H9 (cell line): ENCODE measurements around the gene ZNF652. TPM values are rescaled to one million over a fixed set of nuclear protein-coding genes. Genes with fewer than 3 reads are reported as not detected.

Source experiments
- DNase-seq: peaks from one replicate; pipeline ENCODE4 v3.0.0-alpha.2; 2017
- H2AFZ ChIP-seq: one replicate; pipeline ENCODE4 v1.6.1; 2013; ENCODE audit warnings: mild to moderate bottlenecking, low read length, control low read depth, moderate library complexity
- H2AK5ac ChIP-seq: 2 replicates; pipeline ENCODE4 v1.6.1; 2013; ENCODE audit warnings: low read length, control low read depth, mixed read lengths; ENCODE audit not compliant: insufficient read length
- H2BK120ac ChIP-seq: one replicate; pipeline ENCODE4 v1.6.1; 2013; ENCODE audit warnings: low read depth, mild to moderate bottlenecking, low read length, control low read depth, inconsistent platforms; ENCODE audit not compliant: poor library complexity, severe bottlenecking
- H2BK12ac ChIP-seq: 2 replicates; pipeline ENCODE4 v1.6.1; 2013; ENCODE audit warnings: low read length, control low read depth, mixed read lengths, low read depth; ENCODE audit not compliant: insufficient read length
- H2BK15ac ChIP-seq: 2 replicates; pipeline ENCODE4 v1.6.1; 2013; ENCODE audit warnings: low read depth, low read length, control low read depth
- H2BK20ac ChIP-seq: one replicate; pipeline ENCODE4 v1.6.1; 2013; ENCODE audit warnings: low read depth, mild to moderate bottlenecking, low read length, control low read depth, inconsistent platforms; ENCODE audit not compliant: poor library complexity, severe bottlenecking
- H2BK5ac ChIP-seq: 2 replicates; pipeline ENCODE4 v1.6.1; 2013; ENCODE audit warnings: low read length, control low read depth, mixed read lengths; ENCODE audit not compliant: insufficient read length
- H3K14ac ChIP-seq: 2 replicates; pipeline ENCODE4 v1.6.1; 2013; ENCODE audit warnings: low read length, control low read depth; ENCODE audit not compliant: insufficient read depth
- H3K18ac ChIP-seq: 2 replicates; pipeline ENCODE4 v1.6.1; 2013; ENCODE audit warnings: low read depth, mild to moderate bottlenecking, mixed read lengths, low read length, control low read depth; ENCODE audit not compliant: insufficient read length
- H3K23ac ChIP-seq: 2 replicates; pipeline ENCODE4 v1.6.1; 2013; ENCODE audit warnings: low read length, control low read depth, mixed read lengths, low read depth; ENCODE audit not compliant: insufficient read length
- H3K23me2 ChIP-seq: 2 replicates; pipeline ENCODE4 v1.6.1; 2013; ENCODE audit warnings: low read depth, mild to moderate bottlenecking, mixed read lengths, low read length, control low read depth; ENCODE audit not compliant: insufficient read length, poor library complexity, severe bottlenecking
- H3K27ac ChIP-seq: 2 replicates; pipeline ENCODE4 v1.5.1; 2013; ENCODE audit warnings: low read length, control low read depth, mixed read lengths, low read depth; ENCODE audit not compliant: insufficient read length
- H3K27me3 ChIP-seq: 2 replicates; pipeline ENCODE4 v1.6.1; 2013; ENCODE audit warnings: low read length, control low read depth, inconsistent platforms; ENCODE audit not compliant: insufficient read depth
- H3K4ac ChIP-seq: 2 replicates; pipeline ENCODE4 v1.6.1; 2013; ENCODE audit warnings: low read depth, mild to moderate bottlenecking, control low read depth, inconsistent platforms, low read length, moderate library complexity
- H3K4me1 ChIP-seq: 2 replicates; pipeline ENCODE4 v1.6.1; 2013; ENCODE audit warnings: low read length, control low read depth, inconsistent platforms; ENCODE audit not compliant: insufficient read depth
- H3K4me2 ChIP-seq: 2 replicates; pipeline ENCODE4 v1.6.1; 2013; ENCODE audit warnings: low read length, control low read depth, mixed read lengths; ENCODE audit not compliant: insufficient read length, insufficient read depth
- H3K56ac ChIP-seq: 2 replicates; pipeline ENCODE4 v1.6.1; 2013; ENCODE audit warnings: low read depth, mild to moderate bottlenecking, mixed read lengths, low read length, control low read depth; ENCODE audit not compliant: insufficient read length
- H3K79me1 ChIP-seq: 2 replicates; pipeline ENCODE4 v1.6.1; 2013; ENCODE audit warnings: low read depth, mild to moderate bottlenecking, moderate library complexity, low read length, control low read depth, inconsistent platforms; ENCODE audit not compliant: insufficient read depth, poor library complexity, severe bottlenecking
- H3K79me2 ChIP-seq: 2 replicates; pipeline ENCODE4 v1.6.1; 2013; ENCODE audit warnings: low read length, control low read depth, inconsistent platforms; ENCODE audit not compliant: insufficient read depth
- H3K9ac ChIP-seq: 2 replicates; pipeline ENCODE4 v1.6.1; 2013; ENCODE audit warnings: low read length, control low read depth, mixed read lengths; ENCODE audit not compliant: insufficient read length; ENCODE audit errors: extremely low read depth
- H3K9me3 ChIP-seq: one replicate; pipeline ENCODE4 v1.6.1; 2013; ENCODE audit warnings: low read depth, low read length, inconsistent platforms; ENCODE audit not compliant: control insufficient read depth
- H3T11ph ChIP-seq: one replicate; pipeline ENCODE4 v1.6.1; 2013; ENCODE audit warnings: mild to moderate bottlenecking, low read length, control low read depth, inconsistent platforms
- H4K20me1 ChIP-seq: one replicate; pipeline ENCODE4 v1.6.1; 2013; ENCODE audit not compliant: control insufficient read depth, insufficient read length, insufficient read depth
- H4K5ac ChIP-seq: 2 replicates; pipeline ENCODE4 v1.6.1; 2013; ENCODE audit warnings: low read depth, mild to moderate bottlenecking, mixed read lengths, low read length, control low read depth; ENCODE audit not compliant: insufficient read length
- H4K8ac ChIP-seq: replicated peaks from 2 replicates; pipeline ENCODE4 v1.6.1; 2013; ENCODE audit warnings: low read length, control low read depth, mixed read lengths, low read depth; ENCODE audit not compliant: insufficient read length
- H4K91ac ChIP-seq: 2 replicates; pipeline ENCODE4 v1.6.1; 2013; ENCODE audit warnings: low read depth, mild to moderate bottlenecking, moderate library complexity, mixed read lengths, low read length, control low read depth; ENCODE audit not compliant: insufficient read length
- H3K27ac Mint-ChIP-seq, 3 experiments: 2 replicates in 2 of 3; 3 replicates in 1 of 3; pipeline ENCODE4 v1.8.0; 2020 to 2021; ENCODE audit warnings: mixed read lengths in 3 of 3, mild to moderate bottlenecking in 1 of 3, moderate library complexity in 1 of 3
- H3K27me3 Mint-ChIP-seq: 2 replicates; pipeline ENCODE4 v1.8.0; 2021; ENCODE audit warnings: low read depth, mild to moderate bottlenecking, moderate library complexity, mixed read lengths
- H3K36me3 Mint-ChIP-seq, 3 experiments: 2 replicates in 2 of 3; 3 replicates in 1 of 3; pipeline ENCODE4 v1.8.0; 2020 to 2021; ENCODE audit warnings: low read depth in 3 of 3, mixed read lengths in 3 of 3; ENCODE audit not compliant: insufficient read depth in 1 of 3
- H3K4me1 Mint-ChIP-seq, 2 experiments: 2 replicates each; pipeline ENCODE4 v1.8.0; 2020; ENCODE audit warnings: mixed read lengths in 2 of 2
- H3K4me3 Mint-ChIP-seq, 2 experiments: 2 replicates in 1 of 2; 3 replicates in 1 of 2; pipeline ENCODE4 v1.8.0; 2020 to 2021; ENCODE audit warnings: mild to moderate bottlenecking in 2 of 2, mixed read lengths in 2 of 2, moderate library complexity in 1 of 2
- H3K9me3 Mint-ChIP-seq, 2 experiments: 2 replicates in 1 of 2; 3 replicates in 1 of 2; pipeline ENCODE4 v1.8.0; 2020; ENCODE audit warnings: mild to moderate bottlenecking in 2 of 2, mixed read lengths in 2 of 2, moderate library complexity in 1 of 2
- CTCF ChIP-seq: fragments of 200-600 bp; sonication (generic); conservative IDR thresholded peaks from 3 replicates; pipeline ENCODE4 v1.8.0; 2021; ENCODE audit warnings: antibody characterized with exemption, mild to moderate bottlenecking
- WGBS: extraction: QIAGEN DNeasy Blood & Tissue Kit; methylation state at CpG from one replicate; pipeline ENCODE4 v1.1.7; 2013; ENCODE audit warnings: missing lambda C conversion rate, low lambda C conversion rate, mixed read lengths; ENCODE audit not compliant: insufficient read length; ENCODE audit errors: extremely low coverage; 5-methylcytosine and 5-hydroxymethylcytosine counted together
- total RNA-seq: library from RNA; stranded (reverse); gene quantifications from 2 replicates; pipeline ENCODE4 v1.2.1, GENCODE V29; 2021

Gene ZNF652
- total RNA-seq, 1 experiment from 2014 or later, result 33.6 TPM

GRCh38 chr17:49325980-49326379 lies 36.1 kb downstream of the ZNF652 start:
- Histone ChIP-seq H3K9me3 (no peaks in the 10 kb centered on the region), H3K27ac (no peak overlapping the region), H3K23ac (no peak overlapping the region), H3K18ac (no peak overlapping the region), H2BK12ac (no peak overlapping the region), H3K23me2 (no peaks in the 10 kb centered on the region), H4K5ac (no peak overlapping the region), H2BK20ac (no peak overlapping the region), H4K20me1 (no peaks in the 10 kb centered on the region), H3K14ac (no peak overlapping the region), H3T11ph (no peak overlapping the region), H3K4me1 (no peaks in the 10 kb centered on the region; the same call in 1 of the 2 replicates), H3K4me2 (no peak overlapping the region), H3K56ac (no peak overlapping the region), H4K8ac (no peak overlapping the region), H4K91ac (no peak overlapping the region), H3K79me1 (no peaks in the 10 kb centered on the region), H3K4ac (no peak overlapping the region), H2BK120ac (no peak overlapping the region), H3K27me3 (no peaks in the 10 kb centered on the region), H2AFZ (no peak overlapping the region), H3K9ac (no peak overlapping the region), H2BK15ac (no peak overlapping the region), H2AK5ac (no peak overlapping the region), H2BK5ac (no peak overlapping the region), H3K79me2 (no peaks in the 10 kb centered on the region; the same call in 1 of the 2 replicates)
- no peak overlapping the region for H3K27ac Mint-ChIP-seq
- WGBS, result no CpG with 5 or more reads among the region's 2 CpGs
- H3K4me1 Mint-ChIP-seq, result peaks cover 10 to 14% of the 10 kb centered on the region in 2 experiments
- no peak for TF ChIP-seq CTCF
- H3K36me3 Mint-ChIP-seq, result no peaks in the 10 kb centered on the region; a peak in 3 of 7 replicates
- H3K9me3 Mint-ChIP-seq, result no peaks in the 10 kb centered on the region
- H3K27me3 Mint-ChIP-seq, result no peaks in the 10 kb centered on the region
- no peak for DNase-seq
- H3K4me3 Mint-ChIP-seq, result no peak overlapping the region
